Measurements from ENCODE around the gene TAF11L4.
"Not testable (repeated sequence)": the region's sequence is repeated elsewhere in the genome, so short reads cannot be mapped to it uniquely, and the experiment has no call there.

TAF11L4 gene

GRCh38 chr5:17521501-17521900 lies at the start of gene TAF11L4:
TSS of gene TAF11L4 (plus strand) at chr5:17521801.
- DNase-seq; in situ Hi-C loops (cut with HindIII; ENCODE audit: low pct_ligation_motif_present, low pct_unique_long_range_greater_than_20kb, low sequenced_read_pairs): not testable (repeated sequence)

- in situ Hi-C loops (cut with HindIII; ENCODE audit: low pct_ligation_motif_present, low pct_unique_long_range_greater_than_20kb, low sequenced_read_pairs); DNase-seq: not testable (repeated sequence)
These were observed 46.5 kb upstream of the TAF11L4 start for GRCh38 chr5:17475064-17475463.

DNA sequence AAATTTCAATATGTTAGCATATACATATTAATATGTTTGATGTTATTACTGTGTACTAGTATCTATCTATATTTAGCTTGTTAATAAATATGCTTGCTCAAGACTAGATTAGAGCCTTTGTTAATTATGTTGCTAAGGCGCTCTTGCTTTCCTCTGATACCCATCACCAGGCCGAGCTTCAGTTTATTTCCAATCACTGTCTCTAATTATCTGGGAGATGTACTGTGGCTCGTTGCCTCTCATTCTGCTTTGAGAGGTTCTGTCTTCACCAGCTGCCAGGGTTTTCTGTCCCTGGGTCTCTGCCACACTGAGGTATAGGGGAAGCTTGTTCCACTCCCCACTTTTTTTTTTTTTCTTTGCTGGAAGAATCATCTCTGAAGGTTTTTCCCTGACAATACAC lies 44.6 kb upstream of the TAF11L4 start:
- in situ Hi-C loops (cut with HindIII; ENCODE audit: low pct_ligation_motif_present, low pct_unique_long_range_greater_than_20kb, low sequenced_read_pairs) = no loop called here
- no peak for DNase-seq

- no peak for DNase-seq
- in situ Hi-C loops (cut with HindIII; ENCODE audit: low pct_ligation_motif_present, low pct_unique_long_range_greater_than_20kb, low sequenced_read_pairs) = no loop called here
These were observed 43.9 kb upstream of the TAF11L4 start for GRCh38 chr5:17477573-17478265.

GRCh38 chr5:17481378-17481777 lies 40.2 kb upstream of the TAF11L4 start:
- no peak for DNase-seq

GRCh38 chr5:17482790-17483189 lies 38.8 kb upstream of the TAF11L4 start:
- in situ Hi-C loops (cut with HindIII; ENCODE audit: low pct_ligation_motif_present, low pct_unique_long_range_greater_than_20kb, low sequenced_read_pairs) = no loop called here

More at GRCh38 chr5:17481378-17481777, 40.2 kb upstream of the TAF11L4 start:
- in situ Hi-C loops (cut with HindIII; ENCODE audit: low pct_ligation_motif_present, low pct_unique_long_range_greater_than_20kb, low sequenced_read_pairs) = no loop called here

DNA sequence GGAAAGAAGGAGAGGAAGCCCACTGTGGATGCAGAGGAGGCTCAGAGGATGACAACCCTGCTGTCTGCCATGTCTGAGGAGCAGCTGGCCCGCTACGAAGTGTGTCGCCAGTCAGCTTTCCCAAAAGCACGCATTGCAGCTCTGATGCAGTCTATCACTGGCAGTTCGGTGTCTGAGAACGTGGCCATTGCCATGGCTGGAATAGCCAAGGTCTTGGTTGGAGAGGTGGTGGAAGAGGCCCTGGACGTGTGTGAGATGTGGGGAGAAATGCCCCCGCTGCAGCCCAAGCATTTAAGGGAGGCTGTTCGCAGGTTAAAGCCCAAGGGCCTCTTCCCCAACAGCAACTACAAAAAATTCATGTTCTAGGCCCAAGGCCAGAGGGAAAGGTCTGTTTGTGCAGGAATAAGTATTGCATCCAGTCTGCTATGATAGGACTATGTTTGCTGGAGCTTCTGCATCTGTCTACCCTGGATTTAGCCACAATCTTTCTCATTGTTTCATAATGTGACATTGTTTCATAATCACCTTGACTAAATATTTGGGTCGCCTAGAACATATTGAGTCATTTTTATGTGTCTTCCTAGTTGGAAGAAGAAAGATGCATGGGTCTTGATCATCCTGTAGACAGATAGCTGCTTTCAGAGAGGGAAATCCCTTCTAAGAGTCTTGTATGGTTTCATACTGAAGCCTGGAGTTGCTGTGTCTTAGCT lies 35.0 kb upstream of the TAF11L4 start:
- DNase-seq; in situ Hi-C loops (cut with HindIII; ENCODE audit: low pct_ligation_motif_present, low pct_unique_long_range_greater_than_20kb, low sequenced_read_pairs): not testable (repeated sequence)

More at GRCh38 chr5:17482790-17483189, 38.8 kb upstream of the TAF11L4 start:
- no peak for DNase-seq

- no peak for DNase-seq
- in situ Hi-C loops (cut with HindIII; ENCODE audit: low pct_ligation_motif_present, low pct_unique_long_range_greater_than_20kb, low sequenced_read_pairs) = no loop called here
These were observed 34.5 kb upstream of the TAF11L4 start for GRCh38 chr5:17487174-17487512.

DNA sequence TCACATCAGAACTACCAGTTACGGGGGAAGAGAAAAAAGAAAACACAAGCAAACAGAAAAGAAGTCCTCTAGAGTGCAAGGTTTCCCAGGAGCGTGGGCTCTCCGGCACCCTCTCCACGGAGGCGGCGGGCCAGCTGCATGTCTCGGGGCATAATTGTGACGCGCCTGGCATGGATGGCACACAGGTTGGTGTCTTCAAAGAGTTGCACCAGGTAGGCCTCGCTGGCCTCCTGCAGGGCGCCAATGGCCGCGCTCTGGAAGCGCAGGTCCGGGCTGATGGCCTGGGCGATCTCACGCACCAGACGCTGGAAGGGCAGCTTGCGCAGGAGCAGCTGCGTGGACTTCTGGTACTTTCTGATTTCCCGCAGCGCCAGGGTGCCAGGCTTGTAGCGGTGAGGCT lies 30.3 kb upstream of the TAF11L4 start:
- DNase-seq; in situ Hi-C loops (cut with HindIII; ENCODE audit: low pct_ligation_motif_present, low pct_unique_long_range_greater_than_20kb, low sequenced_read_pairs): not testable (repeated sequence)

DNA sequence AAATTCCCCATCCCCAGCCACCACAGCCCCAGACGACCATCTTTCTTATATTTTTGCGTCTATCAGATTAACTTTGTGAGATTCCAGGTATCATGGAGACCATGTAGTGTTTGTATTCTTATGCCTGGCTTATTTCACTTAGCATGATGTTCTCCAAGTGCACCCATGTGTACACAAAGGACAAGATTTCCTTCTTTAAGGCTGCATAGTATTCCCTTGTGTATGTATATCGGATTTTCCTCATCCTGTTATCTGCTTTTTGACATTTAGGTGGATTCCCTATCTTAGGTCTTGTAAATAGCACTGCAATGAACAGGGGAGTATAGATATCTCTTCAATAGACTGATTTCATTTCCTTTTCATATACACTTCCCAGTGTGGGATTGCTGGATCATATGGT lies 28.8 kb upstream of the TAF11L4 start:
- in situ Hi-C loops (cut with HindIII; ENCODE audit: low pct_ligation_motif_present, low pct_unique_long_range_greater_than_20kb, low sequenced_read_pairs) = no loop called here
- no peak for DNase-seq

- DNase-seq = no peak
- in situ Hi-C loops (cut with HindIII; ENCODE audit: low pct_ligation_motif_present, low pct_unique_long_range_greater_than_20kb, low sequenced_read_pairs) = no loop called here
These were observed 24.2 kb upstream of the TAF11L4 start for GRCh38 chr5:17497446-17497845.

GRCh38 chr5:17497931-17498330 lies 23.7 kb upstream of the TAF11L4 start, which contains the start of gene TAF11L2:
TSS of gene TAF11L2 (plus strand) at chr5:17498231.
- in situ Hi-C loops (cut with HindIII; ENCODE audit: low pct_ligation_motif_present, low pct_unique_long_range_greater_than_20kb, low sequenced_read_pairs); DNase-seq: not testable (repeated sequence)

DNA sequence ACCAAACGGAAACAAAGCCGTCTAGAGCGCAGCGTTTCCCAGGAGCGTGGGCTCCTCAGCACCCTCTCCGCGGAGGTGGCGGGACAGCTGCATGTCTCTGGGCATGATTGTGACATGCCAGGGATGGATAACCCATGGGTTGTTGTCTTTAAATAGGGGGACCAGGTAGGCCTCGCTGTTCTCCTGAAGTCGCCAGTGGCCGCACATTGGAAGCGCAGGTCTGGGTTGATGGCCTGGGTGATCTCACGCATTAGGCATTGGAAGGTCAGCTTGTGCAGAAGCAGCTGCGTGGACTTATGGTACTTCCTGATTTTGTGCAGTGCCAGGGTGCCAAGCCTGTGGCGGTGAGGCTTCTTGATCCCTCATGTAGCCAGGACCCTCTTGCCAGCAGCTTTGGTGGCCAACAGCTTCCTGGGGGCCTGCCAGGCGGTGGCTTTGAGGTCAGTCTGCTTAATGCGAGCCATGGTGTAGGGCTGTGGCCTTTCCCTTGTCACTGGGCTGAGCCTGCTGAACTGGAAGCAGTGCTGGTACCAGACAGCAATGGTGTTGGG lies 9.8 kb upstream of the TAF11L4 start:
- in situ Hi-C loops (cut with HindIII; ENCODE audit: low pct_ligation_motif_present, low pct_unique_long_range_greater_than_20kb, low sequenced_read_pairs) = no loop called here
- no peak for DNase-seq

DNA sequence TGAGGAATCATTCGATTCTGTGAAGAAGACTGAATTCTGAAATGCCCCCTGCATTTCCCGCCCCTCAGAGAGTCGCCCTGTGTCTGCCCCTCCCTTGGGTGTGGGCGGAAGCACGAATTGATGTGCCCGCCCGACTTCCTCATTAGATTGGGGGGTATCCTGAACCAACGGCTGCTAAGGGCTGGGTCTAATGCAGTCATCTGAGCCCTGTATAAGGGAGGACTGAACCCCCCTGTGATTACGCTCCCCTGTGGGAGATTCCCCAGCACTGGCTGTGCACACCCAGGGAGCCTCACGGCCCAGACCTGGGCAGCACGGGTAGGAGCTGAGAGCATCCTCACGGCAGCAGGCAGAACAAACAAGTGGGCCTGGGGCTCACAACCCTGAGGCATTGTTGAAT lies 4.1 kb upstream of the TAF11L4 start:
- in situ Hi-C loops (cut with HindIII; ENCODE audit: low pct_ligation_motif_present, low pct_unique_long_range_greater_than_20kb, low sequenced_read_pairs); DNase-seq: not testable (repeated sequence)

DNA sequence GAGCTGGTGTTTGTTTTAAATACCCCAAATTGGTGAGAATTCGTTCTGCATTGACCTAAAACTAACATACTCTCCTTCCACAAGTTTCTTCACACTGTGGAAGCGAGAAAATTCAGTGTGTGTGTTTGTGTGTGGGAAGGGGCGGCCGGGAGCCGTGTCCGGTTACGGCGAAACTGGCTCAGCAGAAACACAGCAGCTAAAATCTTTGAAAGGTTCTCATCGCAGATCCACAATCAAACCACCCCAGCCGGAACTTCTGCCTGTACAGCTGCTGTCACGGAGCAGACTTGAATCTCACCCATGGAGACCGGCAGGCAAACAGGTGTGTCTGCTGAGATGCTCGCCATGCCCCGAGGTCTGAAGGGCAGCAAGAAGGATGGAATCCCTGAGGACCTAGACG lies 3.5 kb upstream of the TAF11L4 start, which contains the start of gene TAF11L3:
Gene TAF11L3 (plus strand): TSS at position 301 of the 400 bp plus-strand sequence.
- in situ Hi-C loops (cut with HindIII; ENCODE audit: low pct_ligation_motif_present, low pct_unique_long_range_greater_than_20kb, low sequenced_read_pairs); DNase-seq: not testable (repeated sequence)

GRCh38 chr5:17519508-17519907 lies 2.1 kb upstream of the TAF11L4 start:
- DNase-seq; in situ Hi-C loops (cut with HindIII; ENCODE audit: low pct_ligation_motif_present, low pct_unique_long_range_greater_than_20kb, low sequenced_read_pairs): not testable (repeated sequence)

- in situ Hi-C loops (cut with HindIII; ENCODE audit: low pct_ligation_motif_present, low pct_unique_long_range_greater_than_20kb, low sequenced_read_pairs); DNase-seq: not testable (repeated sequence)
These were observed 3.3 kb downstream of the TAF11L4 start, which contains the start of gene TAF11L5 for GRCh38 chr5:17524935-17525334. TSS of gene TAF11L5 (plus strand) at chr5:17525235.

DNA sequence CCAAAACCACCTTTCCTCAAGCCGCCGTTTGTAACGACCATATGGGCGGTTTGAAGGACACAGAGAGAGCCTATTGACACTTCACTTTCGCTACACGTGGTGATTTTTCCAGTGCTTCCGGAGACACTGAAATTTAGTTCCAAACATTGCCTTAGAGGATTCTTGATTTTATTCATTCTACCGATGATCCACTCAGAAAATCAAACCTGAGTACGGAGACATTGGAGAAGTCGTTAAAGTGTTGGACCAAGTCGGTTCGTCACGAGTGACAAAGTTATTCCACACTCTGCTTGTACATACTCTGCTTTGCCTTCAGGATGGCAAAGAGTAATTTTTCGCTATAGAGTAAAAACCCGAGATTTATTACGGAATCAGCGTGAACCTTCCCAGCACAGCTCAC lies 4.9 kb downstream of the TAF11L4 start:
- in situ Hi-C loops (cut with HindIII; ENCODE audit: low pct_ligation_motif_present, low pct_unique_long_range_greater_than_20kb, low sequenced_read_pairs); DNase-seq: not testable (repeated sequence)

DNA sequence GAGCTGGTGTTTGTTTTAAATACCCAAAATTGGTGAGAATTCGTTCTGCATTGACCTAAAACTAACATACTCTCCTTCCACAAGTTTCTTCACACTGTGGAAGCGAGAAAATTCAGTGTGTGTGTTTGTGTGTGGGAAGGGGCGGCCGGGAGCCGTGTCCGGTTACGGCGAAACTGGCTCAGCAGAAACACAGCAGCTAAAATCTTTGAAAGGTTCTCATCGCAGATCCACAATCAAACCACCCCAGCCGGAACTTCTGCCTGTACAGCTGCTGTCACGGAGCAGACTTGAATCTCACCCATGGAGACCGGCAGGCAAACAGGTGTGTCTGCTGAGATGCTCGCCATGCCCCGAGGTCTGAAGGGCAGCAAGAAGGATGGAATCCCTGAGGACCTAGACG lies 6.8 kb downstream of the TAF11L4 start, which contains the start of gene TAF11L6:
Gene TAF11L6 (plus strand): TSS at position 301 of the 400 bp plus-strand sequence.
- in situ Hi-C loops (cut with HindIII; ENCODE audit: low pct_ligation_motif_present, low pct_unique_long_range_greater_than_20kb, low sequenced_read_pairs); DNase-seq: not testable (repeated sequence)
